Brain microvascular endothelial cell (primary cell): ENCODE results near the gene CHST11.

Experiments used
- DNase-seq: peaks from one replicate; pipeline ENCODE4 v3.0.0-alpha.2; 2020
- H3K27ac ChIP-seq: fragments of 250-450 bp; sonication (Bioruptor Pico); 2 replicates; pipeline ENCODE4 v1.5.1; 2020; ENCODE audit warnings: mild to moderate bottlenecking, moderate library complexity
- H3K27me3 ChIP-seq: fragments of 250-450 bp; sonication (Bioruptor Pico); replicated peaks from 2 replicates; pipeline ENCODE4 v1.5.1; 2020; ENCODE audit warnings: mild to moderate bottlenecking
- H3K36me3 ChIP-seq: fragments of 250-450 bp; sonication (Bioruptor Pico); replicated peaks from 2 replicates; pipeline ENCODE4 v1.5.1; 2020; ENCODE audit warnings: mild to moderate bottlenecking
- H3K4me3 ChIP-seq: 2 replicates; pipeline ENCODE4 v1.5.1; 2011; ENCODE audit warnings: low read depth, mild to moderate bottlenecking, control low read depth, low read length, moderate library complexity
- in situ Hi-C: cut with HindIII; loops from 2 replicates; pipeline ENCODE4 v1.10.0; 2017; ENCODE audit warnings: low sequenced_read_pairs, low pct_ligation_motif_present
- TF ChIP-seq, protein P1 (sequence below): IDR thresholded peaks from 2 replicates; pipeline ENCODE4 v1.5.1; 2011; ENCODE audit warnings: low read depth, mild to moderate bottlenecking, moderate library complexity, low read length, control low read depth, inconsistent platforms; ENCODE audit errors: missing control alignments

Gene CHST11

DNA sequence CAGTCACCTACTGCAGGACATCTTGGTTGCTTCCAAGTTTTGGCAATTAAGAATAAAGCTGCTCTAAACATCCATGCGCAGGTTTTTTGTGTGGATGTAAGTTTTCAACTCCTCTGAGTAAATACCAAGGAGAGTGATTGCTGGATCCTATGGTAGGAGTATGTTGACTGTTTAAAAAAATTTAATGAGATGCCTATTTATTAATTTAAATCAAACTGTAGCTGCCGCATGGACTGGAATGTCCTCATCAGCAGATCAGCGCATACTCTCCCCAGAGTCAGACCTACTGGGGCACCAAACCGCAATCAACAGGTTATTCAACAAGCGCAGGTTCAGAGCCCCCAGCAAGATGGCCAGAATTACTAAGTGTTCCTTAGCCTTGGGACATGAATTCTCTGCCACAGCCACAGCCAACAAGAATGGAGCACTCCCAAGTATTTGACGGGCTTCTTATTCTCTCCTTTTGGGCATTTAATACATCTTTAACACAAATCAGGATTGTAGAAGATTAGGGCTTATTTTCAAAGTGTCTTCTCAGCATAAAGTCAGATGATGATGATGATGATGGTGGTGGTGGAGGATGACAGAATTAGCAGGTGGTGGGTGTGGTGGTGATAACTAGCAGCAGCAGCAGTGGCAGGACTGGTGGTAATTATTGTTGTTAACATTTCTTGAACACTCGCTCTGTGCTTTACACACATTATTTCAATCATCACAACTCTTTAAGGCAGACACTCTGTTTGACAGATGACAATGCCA lies 170.7 kb downstream of the CHST11 start:
- Histone ChIP-seq H3K27me3 (no peaks in the 10 kb centered on the region), H3K4me3 (no peak overlapping the region), H3K27ac (no peak overlapping the region), H3K36me3 (no peaks in the 10 kb centered on the region)
- no peak for DNase-seq
- in situ Hi-C loops, result no loop called here
- TF ChIP-seq, protein P1, sequence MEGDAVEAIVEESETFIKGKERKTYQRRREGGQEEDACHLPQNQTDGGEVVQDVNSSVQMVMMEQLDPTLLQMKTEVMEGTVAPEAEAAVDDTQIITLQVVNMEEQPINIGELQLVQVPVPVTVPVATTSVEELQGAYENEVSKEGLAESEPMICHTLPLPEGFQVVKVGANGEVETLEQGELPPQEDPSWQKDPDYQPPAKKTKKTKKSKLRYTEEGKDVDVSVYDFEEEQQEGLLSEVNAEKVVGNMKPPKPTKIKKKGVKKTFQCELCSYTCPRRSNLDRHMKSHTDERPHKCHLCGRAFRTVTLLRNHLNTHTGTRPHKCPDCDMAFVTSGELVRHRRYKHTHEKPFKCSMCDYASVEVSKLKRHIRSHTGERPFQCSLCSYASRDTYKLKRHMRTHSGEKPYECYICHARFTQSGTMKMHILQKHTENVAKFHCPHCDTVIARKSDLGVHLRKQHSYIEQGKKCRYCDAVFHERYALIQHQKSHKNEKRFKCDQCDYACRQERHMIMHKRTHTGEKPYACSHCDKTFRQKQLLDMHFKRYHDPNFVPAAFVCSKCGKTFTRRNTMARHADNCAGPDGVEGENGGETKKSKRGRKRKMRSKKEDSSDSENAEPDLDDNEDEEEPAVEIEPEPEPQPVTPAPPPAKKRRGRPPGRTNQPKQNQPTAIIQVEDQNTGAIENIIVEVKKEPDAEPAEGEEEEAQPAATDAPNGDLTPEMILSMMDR, result no peak

DNA sequence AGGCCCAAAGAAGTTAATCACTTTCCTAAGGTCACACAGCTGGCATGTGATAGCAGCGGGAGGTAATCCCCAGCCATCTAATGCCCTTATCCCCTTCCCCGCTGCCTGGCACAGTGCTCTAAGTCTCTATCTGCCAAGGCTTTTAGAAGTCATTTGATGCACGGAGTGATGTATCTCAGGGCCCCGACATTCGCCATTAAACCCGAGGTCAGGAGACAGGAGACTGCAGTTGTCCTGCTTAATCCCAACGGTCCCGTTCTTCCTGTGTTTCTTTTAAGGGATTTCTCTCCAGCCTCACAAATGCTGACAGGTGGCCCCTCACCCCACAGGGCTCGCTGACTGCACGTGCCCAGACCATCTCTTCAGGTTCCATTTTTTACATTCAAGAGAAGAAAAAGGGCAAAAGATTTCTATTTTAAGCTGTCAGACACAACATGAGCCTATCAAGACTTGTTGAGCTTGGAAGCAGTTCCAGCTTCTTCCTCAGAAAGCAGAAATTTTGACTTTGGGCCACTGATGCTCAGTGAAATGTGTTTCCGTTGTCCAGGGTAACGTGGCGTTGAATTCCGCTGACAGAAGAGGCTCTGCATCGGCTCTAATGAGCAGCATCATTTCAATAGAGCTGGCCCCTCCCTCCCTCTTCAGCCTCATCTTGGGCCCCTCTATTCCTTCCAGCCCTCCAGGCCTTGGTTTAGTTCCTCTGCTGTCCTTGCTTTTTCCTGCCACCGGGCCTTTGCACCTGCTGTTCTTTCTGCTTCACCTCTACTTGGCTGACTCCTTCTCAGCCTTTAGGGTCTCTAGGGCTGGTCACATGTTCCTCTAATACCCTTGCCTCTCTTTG lies 171.5 kb downstream of the CHST11 start:
- TF ChIP-seq, protein P1, result no peak
- in situ Hi-C loops, result no loop called here
- DNase-seq, result no peak

DNA sequence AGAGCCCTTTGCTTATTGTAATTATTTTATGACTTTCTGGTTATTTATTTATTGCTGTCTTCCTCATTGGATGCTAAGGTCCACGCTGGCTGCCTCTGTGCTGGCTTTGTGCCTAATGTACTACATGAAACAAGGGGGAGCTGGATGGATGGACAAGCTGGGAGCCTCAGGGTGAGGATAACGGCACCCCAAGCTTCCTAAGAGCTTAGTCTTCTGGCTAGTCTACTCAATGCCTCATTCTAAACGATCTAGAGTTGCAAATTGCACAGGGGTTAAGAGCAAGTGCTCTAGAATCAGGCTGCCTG lies 172.0 kb downstream of the CHST11 start:
- TF ChIP-seq, protein P1, result no peak
- no peaks in the 10 kb centered on the region for H3K27me3 ChIP-seq

More for the DNA sequence above, 171.5 kb downstream of the CHST11 start:
- H3K4me3 ChIP-seq, result no peak overlapping the region
- H3K36me3 ChIP-seq, result no peaks in the 10 kb centered on the region
- no peaks in the 10 kb centered on the region for H3K27me3 ChIP-seq
- no peak overlapping the region for H3K27ac ChIP-seq

DNA sequence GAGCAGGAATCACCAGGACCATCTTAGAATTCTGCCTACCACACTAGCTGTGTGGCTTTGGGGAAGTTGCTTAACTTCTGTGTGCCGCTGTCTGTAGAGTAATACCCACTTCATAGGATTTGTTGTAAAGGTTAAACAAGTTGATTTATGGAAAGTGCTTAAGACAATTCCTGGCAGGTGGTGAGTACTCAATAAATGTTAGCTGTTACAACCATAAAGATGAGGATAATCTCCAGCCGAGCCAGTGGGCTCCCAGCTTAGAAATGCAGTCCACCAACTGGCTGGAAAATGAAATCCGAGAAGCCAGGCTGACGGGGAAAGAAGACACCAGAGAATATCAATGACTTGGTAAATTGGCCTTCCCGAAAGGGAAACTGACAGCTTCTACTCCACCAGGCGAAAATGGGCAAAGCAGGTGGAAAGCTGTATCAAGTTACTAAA lies 173.5 kb downstream of the CHST11 start:
- Histone ChIP-seq H3K36me3 (no peaks in the 10 kb centered on the region), H3K27me3 (no peaks in the 10 kb centered on the region), H3K27ac (no peak overlapping the region), H3K4me3 (no peak overlapping the region)
- in situ Hi-C loops, result no loop called here
- TF ChIP-seq, protein P1, result no peak
- DNase-seq, result no peak

More for the DNA sequence above, 172.0 kb downstream of the CHST11 start:
- Histone ChIP-seq H3K36me3 (no peaks in the 10 kb centered on the region), H3K4me3 (no peak overlapping the region), H3K27ac (no peak overlapping the region)
- no peak for DNase-seq
- in situ Hi-C loops, result no loop called here

DNA sequence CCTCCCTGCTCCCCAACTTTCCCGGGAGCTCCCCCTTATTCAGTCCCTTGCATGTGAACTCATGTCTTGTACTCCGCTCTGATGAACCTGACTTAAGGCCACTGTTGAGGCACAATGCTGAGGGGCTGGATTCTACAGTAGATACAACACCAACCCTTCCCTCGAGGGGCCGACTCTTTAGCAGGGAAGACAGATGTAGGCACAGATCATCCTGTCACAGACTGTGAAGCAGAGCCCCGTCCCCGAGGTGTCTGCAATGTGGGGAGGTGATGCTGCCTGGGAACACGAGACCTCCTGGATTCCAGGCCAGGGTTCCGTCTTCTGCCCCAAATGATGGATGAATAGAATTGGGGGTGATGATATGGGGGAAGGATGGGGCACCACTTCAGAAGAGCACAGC lies 175.1 kb downstream of the CHST11 start:
- Histone ChIP-seq H3K36me3 (no peaks in the 10 kb centered on the region), H3K4me3 (no peak overlapping the region), H3K27ac (no peak overlapping the region), H3K27me3 (no peaks in the 10 kb centered on the region)
- in situ Hi-C loops, result no loop called here
- TF ChIP-seq, protein P1, result no peak
- DNase-seq, result no peak
